Measurements from ENCODE around the gene COG4.
A peak's percentile ranks its signal among the peaks of the same experiment; 100 is the strongest.

The COG4 gene

DNA sequence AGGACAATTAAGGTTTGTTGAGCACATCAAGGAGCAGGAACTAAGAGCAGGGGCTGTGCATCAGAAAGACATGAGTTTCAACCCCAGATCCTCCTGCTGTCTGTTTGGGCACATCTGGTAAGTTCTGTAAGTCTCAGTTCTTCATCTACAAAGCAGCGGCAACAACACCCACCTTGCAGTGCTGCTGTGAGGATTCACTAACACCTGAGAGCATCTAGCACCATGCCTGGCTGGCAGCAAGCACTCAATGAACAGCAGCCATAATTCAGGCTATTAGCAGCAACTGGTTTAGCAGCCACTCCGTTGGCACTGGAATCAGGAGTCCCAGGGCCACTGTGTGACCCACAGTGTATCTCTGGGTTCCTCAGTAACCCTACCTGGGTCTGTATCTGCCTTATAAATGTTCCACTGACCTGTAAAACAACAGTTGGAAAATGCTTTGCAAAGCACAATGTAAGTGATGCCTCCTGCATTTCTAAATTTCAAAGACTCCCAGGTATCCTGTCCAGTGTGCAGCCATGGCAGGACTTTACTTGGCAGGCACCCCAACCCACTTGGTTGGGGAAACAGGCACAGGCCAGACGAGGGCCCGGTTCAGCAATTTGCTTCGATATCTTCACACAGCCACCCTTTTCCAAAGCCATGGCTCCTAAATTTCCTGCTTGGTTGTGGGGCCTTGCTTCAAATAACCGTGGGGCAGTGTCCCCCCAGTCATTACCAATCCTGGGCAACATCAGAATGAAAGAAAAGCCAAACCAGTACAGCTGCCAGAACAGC is 88.7 kb downstream of the COG4 start:
- no peak for DNase-seq (ENCODE audit: low read depth, low spot score)

DNA sequence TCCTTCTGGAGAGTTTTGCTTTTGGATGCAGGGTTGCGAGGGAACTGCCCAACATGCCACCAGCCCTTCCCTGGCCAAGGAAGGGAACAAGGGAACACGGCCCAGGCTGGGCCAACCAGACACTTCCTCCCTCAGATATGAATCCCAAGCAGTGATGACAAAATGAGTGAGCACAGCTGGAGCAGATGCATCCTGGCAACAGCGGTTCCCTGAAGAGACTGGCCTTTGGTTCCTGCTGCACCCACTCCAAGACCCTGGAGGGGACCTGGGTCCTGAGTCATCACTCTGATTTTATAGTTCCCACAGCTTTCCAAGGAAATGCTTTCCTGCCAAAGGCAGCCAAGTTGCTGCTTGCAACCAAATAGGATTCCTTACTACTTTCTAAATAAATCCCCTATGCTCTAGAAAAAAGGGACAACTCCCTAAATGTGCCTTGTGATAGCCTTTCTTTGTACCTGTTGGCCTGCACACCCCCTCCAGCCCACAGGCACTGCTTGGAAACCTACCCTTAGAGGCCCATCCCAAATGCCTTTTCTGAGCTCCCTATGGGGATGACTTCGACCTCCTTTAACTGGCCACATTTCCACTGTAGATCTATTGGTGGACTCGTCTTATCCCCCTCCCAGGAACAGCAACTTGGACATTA is 89.8 kb downstream of the COG4 start:
- no peak for DNase-seq (ENCODE audit: low read depth, low spot score)

DNA sequence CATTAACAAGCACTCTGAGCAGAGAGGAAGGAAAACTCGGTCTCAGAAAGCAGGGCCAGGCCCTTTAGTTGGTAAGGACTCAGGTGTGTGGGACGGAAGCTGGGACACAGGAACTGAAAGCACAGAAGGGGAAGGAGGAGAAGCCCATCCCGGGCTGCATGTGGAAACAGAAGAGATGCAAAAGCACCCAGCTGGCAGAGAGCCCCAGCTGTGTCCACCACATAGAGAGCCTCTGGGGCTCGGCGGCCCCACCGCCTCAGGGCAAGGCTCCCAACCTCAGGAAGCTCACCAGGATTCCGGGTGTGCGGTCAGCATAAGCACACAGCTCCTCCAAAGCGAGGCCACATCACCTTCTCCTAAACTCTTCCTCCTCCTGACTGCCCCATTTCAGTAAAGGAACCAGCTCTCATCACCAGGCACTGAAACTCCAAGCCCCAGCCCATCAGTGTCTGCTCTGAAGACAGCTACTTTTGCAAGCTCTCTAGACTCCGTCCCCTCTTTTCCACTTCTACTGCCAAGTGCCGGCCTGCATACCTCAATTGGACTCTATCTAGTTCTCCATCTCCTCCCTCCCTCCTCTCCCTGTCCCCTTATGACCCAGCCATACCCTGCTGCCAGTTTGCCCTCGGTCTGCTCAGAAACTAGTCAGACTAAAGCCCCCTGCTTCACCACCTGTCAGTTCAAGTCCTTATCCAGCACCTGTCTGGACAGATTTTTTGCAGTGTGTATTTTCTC is 90.5 kb downstream of the COG4 start:
- no peak for DNase-seq (ENCODE audit: low read depth, low spot score)

DNA sequence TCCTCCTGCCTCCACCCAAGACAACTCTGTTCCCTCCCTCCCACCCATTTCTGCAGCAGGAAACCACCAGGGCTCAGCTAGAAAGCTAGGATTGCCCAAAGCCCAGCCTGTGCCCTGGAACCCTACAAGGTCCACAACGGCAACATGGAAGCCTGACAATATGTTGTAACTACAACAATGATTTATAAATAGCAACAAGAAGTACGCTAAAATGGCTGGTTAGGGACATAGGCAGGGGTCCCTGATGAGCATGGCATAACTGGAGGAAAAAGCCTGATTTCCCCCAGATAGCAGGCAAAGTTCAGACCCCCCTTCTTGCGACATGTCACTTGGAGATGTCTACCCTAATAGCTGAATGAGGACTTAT is 91.0 kb downstream of the COG4 start:
- DNase-seq (ENCODE audit: low read depth, low spot score) = no peak

DNA sequence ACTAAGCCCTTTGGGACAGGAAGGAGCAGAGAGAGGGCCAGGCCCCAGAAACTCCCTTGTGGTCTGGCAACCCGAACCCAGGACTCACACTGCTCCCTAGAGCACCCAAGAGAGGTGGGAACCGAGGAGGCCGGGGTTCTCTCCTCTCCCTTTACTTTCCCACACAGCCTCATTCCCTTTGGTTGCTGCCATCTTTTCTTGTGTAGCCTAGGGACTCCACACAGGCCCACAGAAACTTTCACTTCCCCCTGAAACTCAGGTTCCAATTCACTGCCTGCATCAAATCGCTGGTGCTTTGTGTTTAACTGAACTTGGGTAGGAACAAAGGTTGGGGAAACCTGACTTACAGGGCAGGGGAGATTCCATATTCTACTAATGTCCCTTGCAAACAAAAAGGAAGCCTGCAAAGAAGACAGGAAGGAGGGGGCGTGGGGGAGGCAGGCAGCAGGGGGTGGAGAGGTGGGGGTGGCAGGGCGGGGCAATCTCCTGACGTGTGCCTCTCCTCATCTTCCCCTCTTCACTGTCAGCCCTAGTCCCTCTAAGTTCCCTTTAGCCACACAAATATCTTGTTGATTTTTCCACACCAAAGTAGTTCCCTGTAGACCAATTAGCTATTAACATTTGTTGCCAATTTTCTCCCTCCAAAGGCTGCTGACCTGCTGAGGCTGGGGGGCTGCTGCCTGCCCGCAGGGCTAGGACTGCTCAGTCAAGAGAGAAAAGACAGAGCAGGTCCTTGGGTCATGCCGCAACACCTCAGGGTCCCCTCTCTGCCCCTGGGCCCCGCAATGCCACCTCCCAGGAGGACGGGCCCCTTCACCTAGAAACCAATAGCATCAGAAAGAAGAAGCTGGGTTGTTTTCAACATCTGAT is 92.5 kb downstream of the COG4 start:
- peak; percentile 23 for DNase-seq (ENCODE audit: low read depth, low spot score)
